Neural cell (in vitro differentiated cells): ENCODE measurements around the gene CDX1. TPM values are rescaled to one million over a fixed set of nuclear protein-coding genes. Genes with fewer than 3 reads are reported as not detected.

ENCODE experiments used
- H2AFZ ChIP-seq: fragments of 200-600, 300-800 bp; sonication (generic), shearing (Covaris generic); 2 replicates; pipeline ENCODE4 v1.6.0; 2014; ENCODE audit warnings: low read depth, mild to moderate bottlenecking, antibody characterized with exemption, low read length, moderate library complexity
- H3F3A ChIP-seq: fragments of 200-600 bp; shearing (Covaris generic); 2 replicates; pipeline ENCODE4 v1.6.1; 2016; ENCODE audit warnings: mild to moderate bottlenecking, moderate library complexity, mixed read lengths, antibody characterized with exemption, low read length; ENCODE audit not compliant: insufficient read depth, poor library complexity, severe bottlenecking
- H3K27ac ChIP-seq: fragments of 200-600, 300-800 bp; sonication (generic), shearing (Covaris generic); 2 replicates; pipeline ENCODE4 v1.5.1; 2014; ENCODE audit warnings: mild to moderate bottlenecking, low read length, moderate library complexity
- H3K27me3 ChIP-seq: fragments of 300-800, 200-600 bp; sonication (generic), shearing (Covaris generic); 2 replicates; pipeline ENCODE4 v1.6.0; 2014; ENCODE audit warnings: mild to moderate bottlenecking, low read depth, low read length, moderate library complexity; ENCODE audit not compliant: insufficient read depth
- H3K36me3 ChIP-seq: fragments of 300-800, 200-600 bp; sonication (generic), shearing (Covaris generic); 2 replicates; pipeline ENCODE4 v1.5.1; 2014; ENCODE audit warnings: mild to moderate bottlenecking, antibody characterized with exemption, low read length, moderate library complexity; ENCODE audit not compliant: insufficient read depth
- H3K4me2 ChIP-seq: fragments of 300-800, 200-600 bp; sonication (generic), shearing (Covaris generic); 2 replicates; pipeline ENCODE4 v1.6.0; 2014; ENCODE audit warnings: mild to moderate bottlenecking, low read length
- H3K4me3 ChIP-seq: fragments of 300-800, 200-600 bp; sonication (generic), shearing (Covaris generic); 2 replicates; pipeline ENCODE4 v1.5.1; 2014; ENCODE audit warnings: mild to moderate bottlenecking, low read length, moderate library complexity
- H3K79me2 ChIP-seq: fragments of 200-600 bp; shearing (Covaris generic); replicated peaks from 2 replicates; pipeline ENCODE4 v1.6.0; 2014; ENCODE audit warnings: mild to moderate bottlenecking, low read length, moderate library complexity; ENCODE audit not compliant: insufficient read depth
- H3K9ac ChIP-seq: fragments of 300-800, 200-600 bp; sonication (generic), shearing (Covaris generic); 2 replicates; pipeline ENCODE4 v1.6.1; 2016; ENCODE audit warnings: mild to moderate bottlenecking, low read length, mixed read lengths
- H3K9me2 ChIP-seq: fragments of 200-600 bp; shearing (Covaris generic); 2 replicates; pipeline ENCODE4 v1.6.1; 2016; ENCODE audit warnings: mild to moderate bottlenecking, low read length, mixed read lengths; ENCODE audit not compliant: insufficient read depth
- H3K9me3 ChIP-seq: fragments of 200-600, 300-800 bp; sonication (generic), shearing (Covaris generic); 2 replicates; pipeline ENCODE4 v1.6.1; 2016; ENCODE audit warnings: mild to moderate bottlenecking, mixed run types, low read length, moderate library complexity, mixed read lengths
- H4K20me1 ChIP-seq: fragments of 200-600 bp; shearing (Covaris generic); 2 replicates; pipeline ENCODE4 v1.6.1; 2016; ENCODE audit warnings: mild to moderate bottlenecking, mixed run types; ENCODE audit not compliant: insufficient read depth
- CTCF ChIP-seq: fragments of 450-650 bp; IDR thresholded peaks from 2 replicates; pipeline ENCODE4 v1.5.1; 2014; ENCODE audit warnings: antibody characterized with exemption, mild to moderate bottlenecking, moderate library complexity; ENCODE audit not compliant: poor library complexity, severe bottlenecking
- EP300 ChIP-seq: fragments of 450-650 bp; conservative IDR thresholded peaks from 2 replicates; pipeline ENCODE4 v1.6.1; 2014; ENCODE audit warnings: antibody characterized with exemption, mild to moderate bottlenecking, moderate library complexity; ENCODE audit not compliant: poor library complexity, severe bottlenecking
- EZH2 ChIP-seq: fragments of 200-600, 300-800 bp; shearing (Covaris generic), sonication (generic); IDR thresholded peaks from 2 replicates; pipeline ENCODE4 v1.6.1; 2014; ENCODE audit warnings: antibody characterized with exemption, low read length, borderline replicate concordance, mild to moderate bottlenecking; ENCODE audit not compliant: insufficient read depth, poor library complexity, severe bottlenecking
- MXI1 ChIP-seq: fragments of 450-650 bp; conservative IDR thresholded peaks from 2 replicates; pipeline ENCODE4 v1.6.1; 2014; ENCODE audit warnings: antibody characterized with exemption, mild to moderate bottlenecking; ENCODE audit not compliant: poor library complexity, severe bottlenecking
- POLR2AphosphoS5 ChIP-seq: IDR thresholded peaks from 2 replicates; pipeline ENCODE4 v1.6.1; 2012
- RAD21 ChIP-seq: fragments of 450-650 bp; conservative IDR thresholded peaks from 2 replicates; pipeline ENCODE4 v1.6.1; 2014; ENCODE audit warnings: antibody characterized with exemption, mild to moderate bottlenecking, moderate library complexity
- REST ChIP-seq: IDR thresholded peaks from 2 replicates; pipeline ENCODE4 v1.6.1; 2012; ENCODE audit warnings: borderline replicate concordance
- SMC3 ChIP-seq: fragments of 450-650 bp; conservative IDR thresholded peaks from 2 replicates; pipeline ENCODE4 v1.6.1; 2014; ENCODE audit warnings: antibody characterized with exemption, mild to moderate bottlenecking, moderate library complexity; ENCODE audit not compliant: poor library complexity
- TAF1 ChIP-seq: IDR thresholded peaks from 2 replicates; pipeline ENCODE4 v1.6.1; 2012; ENCODE audit warnings: low read depth
- polyA plus RNA-seq: library from polyadenylated mRNA; depleted of rRNA; stranded (reverse); fragments of >200 nt; gene quantifications from 2 replicates; pipeline ENCODE4 v1.2.3, GENCODE V29; 2014

The CDX1 gene
- polyA plus RNA-seq, 1 donor from 2014 or later = not detected

- Histone ChIP-seq H3K9ac (no peak overlapping the region), H3K27ac (no peak overlapping the region), H2AFZ (no peak overlapping the region), H4K20me1 (no peaks in the 10 kb centered on the region), H3F3A (no peaks in the 10 kb centered on the region), H3K4me2 (no peak overlapping the region), H3K36me3 (no peaks in the 10 kb centered on the region), H3K9me2 (no peaks in the 10 kb centered on the region), H3K79me2 (no peaks in the 10 kb centered on the region), H3K4me3 (no peak overlapping the region), H3K9me3 (no peaks in the 10 kb centered on the region), H3K27me3 (no peaks in the 10 kb centered on the region)
- TF ChIP-seq SMC3 = no peak
- no peak for TF ChIP-seq CTCF
- TF ChIP-seq TAF1 = no peak
- no peak for TF ChIP-seq REST
- TF ChIP-seq EZH2 = no peak
- TF ChIP-seq RAD21 = no peak
- no peak for TF ChIP-seq POLR2AphosphoS5
- no peak for TF ChIP-seq EP300
- no peak for TF ChIP-seq MXI1
These were observed 44.1 kb downstream of the CDX1 start for GRCh38 chr5:150210644-150211043.

- H3K79me2 ChIP-seq = no peaks in the 10 kb centered on the region
- H3K9me3 ChIP-seq = no peaks in the 10 kb centered on the region
- H3K4me2 ChIP-seq = no peak overlapping the region
- no peak overlapping the region for H3K27ac ChIP-seq
- H3K9ac ChIP-seq = no peak overlapping the region
- no peaks in the 10 kb centered on the region for H3K27me3 ChIP-seq
- no peak overlapping the region for H2AFZ ChIP-seq
- H3F3A ChIP-seq = no peaks in the 10 kb centered on the region
- no peaks in the 10 kb centered on the region for H3K36me3 ChIP-seq
- H4K20me1 ChIP-seq = no peaks in the 10 kb centered on the region
- H3K9me2 ChIP-seq = no peaks in the 10 kb centered on the region
- TF ChIP-seq SMC3 = no peak
- no peak overlapping the region for H3K4me3 ChIP-seq
These were observed 44.8 kb downstream of the CDX1 start for GRCh38 chr5:150211156-150212030.
